Esophagus (tissue), 2 donors: ENCODE data around the gene RRP9. TPM values are rescaled to one million over a fixed set of nuclear protein-coding genes. Genes with fewer than 3 reads are reported as not detected.

Experiments used
- H3K27ac ChIP-seq, 2 donors: one replicate each; pipeline ENCODE4 v1.5.1; 2013; ENCODE audit warnings: low read depth in 2 of 2, mild to moderate bottlenecking in 2 of 2, inconsistent platforms in 1 of 2, low read length in 1 of 2, moderate library complexity in 1 of 2
- H3K27me3 ChIP-seq, 2 donors: one replicate each; pipeline ENCODE4 v1.6.1; 2013; ENCODE audit warnings: low read length in 2 of 2, control low read depth in 1 of 2, mild to moderate bottlenecking in 1 of 2; ENCODE audit not compliant: insufficient read depth in 2 of 2, control insufficient read depth in 1 of 2
- H3K36me3 ChIP-seq, 2 donors: one replicate each; pipeline ENCODE4 v1.6.1; 2013; ENCODE audit warnings: low read length in 1 of 2; ENCODE audit not compliant: control insufficient read depth in 2 of 2, insufficient read depth in 2 of 2
- H3K4me1 ChIP-seq, 2 donors: one replicate each; pipeline ENCODE4 v1.6.1; 2013; ENCODE audit warnings: low read length in 1 of 2; ENCODE audit not compliant: control insufficient read depth in 2 of 2, insufficient read depth in 2 of 2
- H3K4me3 ChIP-seq, 2 donors: one replicate each; pipeline ENCODE4 v1.5.1; 2013; ENCODE audit warnings: low read length in 2 of 2, mild to moderate bottlenecking in 2 of 2, low read depth in 1 of 2, moderate library complexity in 1 of 2
- H3K9me3 ChIP-seq, 2 donors: one replicate each; pipeline ENCODE4 v1.6.1; 2013; ENCODE audit warnings: mild to moderate bottlenecking in 2 of 2, low read depth in 1 of 2, low read length in 1 of 2, moderate library complexity in 1 of 2; ENCODE audit not compliant: control insufficient read depth in 2 of 2, insufficient read depth in 1 of 2
- WGBS, 2 donors: extraction: QIAGEN DNeasy Blood & Tissue Kit; methylation state at CpG; one replicate each; pipeline ENCODE4 v1.1.7; 2013; 5-methylcytosine and 5-hydroxymethylcytosine counted together
- polyA plus RNA-seq, 2 donors: library from polyadenylated mRNA; stranded (reverse); fragments of 200-250 nt; gene quantifications; one replicate each; pipeline ENCODE4 v1.2.3, GENCODE V29; 2013
- donor health status: healthy with polysubstance abuse.
- donor health status: Bipolar disorder and iron deficiency.

RRP9 gene
- polyA plus RNA-seq, 2 donors, result 16.4 to 22.9 TPM

GRCh38 chr3:51891242-51892039, 50.3 kb downstream of the RRP9 start:
- Histone ChIP-seq H3K27ac (no peak overlapping the region), H3K4me3 (no peak overlapping the region), H3K27me3 (no peaks in the 10 kb centered on the region), H3K36me3 (no peaks in the 10 kb centered on the region), H3K9me3 (no peaks in the 10 kb centered on the region), H3K4me1 (no peaks in the 10 kb centered on the region)
- 75 to 82% methylated on average over 7 of the region's 7 CpGs for WGBS, 2 donors

- Histone ChIP-seq H3K4me1 (no peaks in the 10 kb centered on the region), H3K27ac (no peak overlapping the region), H3K36me3 (no peaks in the 10 kb centered on the region), H3K4me3 (no peak overlapping the region), H3K9me3 (no peaks in the 10 kb centered on the region), H3K27me3 (no peaks in the 10 kb centered on the region)
- 93 to 95% methylated on average over 12 of the region's 12 CpGs for WGBS, 2 donors
These were observed 53.1 kb downstream of the RRP9 start for GRCh38 chr3:51888463-51889105.

DNA sequence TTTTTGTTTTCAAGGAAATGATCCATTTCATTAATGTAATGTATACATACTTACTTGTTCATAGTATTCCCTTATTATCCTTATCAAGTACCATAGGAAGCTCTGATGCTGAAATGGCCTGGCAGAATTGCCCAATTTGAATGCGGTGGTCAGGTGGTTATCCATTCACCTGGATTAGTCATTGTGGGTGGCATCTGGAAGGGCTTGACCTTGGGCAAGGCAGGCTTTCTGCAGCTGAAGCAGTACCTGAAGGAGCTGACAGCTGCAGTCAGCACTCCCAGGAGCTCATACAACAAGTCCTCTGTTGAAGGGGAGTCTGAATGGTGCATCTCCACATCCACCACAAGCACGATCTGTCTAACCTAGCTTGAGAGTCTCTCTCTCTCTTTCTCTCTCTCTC, 54.1 kb downstream of the RRP9 start:
- no peaks in the 10 kb centered on the region for H3K36me3 ChIP-seq
- H3K27me3 ChIP-seq, result no peaks in the 10 kb centered on the region
- 70 to 82% methylated on average over 2 of the region's 2 CpGs for WGBS, 2 donors
- H3K4me1 ChIP-seq, result no peaks in the 10 kb centered on the region
- H3K4me3 ChIP-seq, result no peak overlapping the region
- H3K27ac ChIP-seq, result no peak overlapping the region
- H3K9me3 ChIP-seq, result no peaks in the 10 kb centered on the region

GRCh38 chr3:51886447-51886846, 55.3 kb downstream of the RRP9 start:
- no peaks in the 10 kb centered on the region for H3K27me3 ChIP-seq
- H3K4me3 ChIP-seq, result no peak overlapping the region
- no peaks in the 10 kb centered on the region for H3K4me1 ChIP-seq
- no peaks in the 10 kb centered on the region for H3K36me3 ChIP-seq
- no peaks in the 10 kb centered on the region for H3K9me3 ChIP-seq
- H3K27ac ChIP-seq, result no peak overlapping the region

Other genes with a start within 250 kb of the RRP9 start
- gene GRM2, start 234.8 kb downstream of the RRP9 start, polyA plus RNA-seq, result under 1 TPM; 0.10 to 0.14 TPM
- gene IQCF6, start 162.7 kb downstream of the RRP9 start, polyA plus RNA-seq, result not detected
- not detected for gene IQCF2, start 80.3 kb downstream of the RRP9 start, polyA plus RNA-seq
- not detected for gene IQCF5, start 66.3 kb downstream of the RRP9 start, polyA plus RNA-seq
- gene IQCF1, start 38.6 kb downstream of the RRP9 start, polyA plus RNA-seq, result not detected
- gene PARP3, start 459 bp upstream of the RRP9 start, polyA plus RNA-seq, result 10 to 100 TPM in 1 of 2 donors, 1 to 10 TPM in 1; 8.2 to 11.8 TPM
- gene GPR62, start 13.5 kb upstream of the RRP9 start, polyA plus RNA-seq, result under 1 TPM; 0.05 to 0.06 TPM
- 10 to 100 TPM; 11.7 to 18.7 TPM for gene PCBP4, start 25.6 kb upstream of the RRP9 start, polyA plus RNA-seq
- gene ABHD14B, start 32.1 kb upstream of the RRP9 start, polyA plus RNA-seq, result 10 to 100 TPM; 29.6 to 40.5 TPM
- gene ABHD14A, start 33.2 kb upstream of the RRP9 start, polyA plus RNA-seq, result 10 to 100 TPM in 1 of 2 donors, 1 to 10 TPM in 1; 8.0 to 12.9 TPM
- 10 to 100 TPM; 22.4 to 23.2 TPM for gene ACY1, start 41.6 kb upstream of the RRP9 start, polyA plus RNA-seq
- gene RPL29, start 54.0 kb upstream of the RRP9 start, polyA plus RNA-seq, result 1,000 to 10,000 TPM; 2,351 to 2,556 TPM
- 10 to 100 TPM; 18.2 to 35.2 TPM for gene DUSP7, start 114.7 kb upstream of the RRP9 start, polyA plus RNA-seq
- gene POC1A, start 212.5 kb upstream of the RRP9 start, polyA plus RNA-seq, result 1 to 10 TPM; 1.7 to 5.2 TPM